ENCODE data around the gene CFAP44. TPM values are rescaled to one million over a fixed set of nuclear protein-coding genes. Genes with fewer than 3 reads are reported as not detected.
"Not testable (repeated sequence)": the region's sequence is repeated elsewhere in the genome, so short reads cannot be mapped to it uniquely, and the experiment has no call there.

Gene CFAP44
- total RNA-seq, 1 experiment from 2014 or later, result 0.74 TPM

DNA sequence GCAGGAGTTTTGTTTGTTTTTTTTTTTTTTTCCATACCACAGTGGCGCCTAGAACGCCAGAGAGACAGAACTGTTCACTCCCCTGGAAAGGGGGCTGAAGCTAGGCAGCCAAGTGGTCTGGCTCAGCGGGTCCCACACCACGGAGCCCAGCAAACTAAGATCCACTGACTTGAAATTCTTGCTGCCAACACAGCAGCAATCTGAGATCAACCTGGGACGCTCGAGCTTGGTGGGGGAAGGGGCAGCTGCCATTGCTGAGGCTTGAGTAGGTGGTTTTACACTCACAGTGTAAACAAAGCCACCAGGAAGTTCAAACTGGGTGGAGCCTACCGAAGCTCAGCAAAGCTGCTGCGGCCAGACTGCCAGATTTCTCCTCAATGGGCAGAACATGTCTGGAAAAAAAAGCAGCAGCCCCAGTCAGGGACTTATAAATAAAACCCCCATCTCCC, 43.9 kb upstream of the CFAP44 start:
- ATAC-seq, result no peak
- H3K27me3 ChIP-seq (ENCODE audit: control insufficient read depth, insufficient read depth, low read length), result no peaks in the 10 kb centered on the region
- H3K9me3 ChIP-seq (ENCODE audit: control insufficient read depth, insufficient read depth, low read depth, low read length), result no peaks in the 10 kb centered on the region
- no peaks in the 10 kb centered on the region for H3K4me1 ChIP-seq (ENCODE audit: control insufficient read depth, insufficient read depth, low read length)
- intact Hi-C loops (cut with micrococcal nuclease; ENCODE audit: unreplicated experiment) (no loop called here), in situ Hi-C loops (cut with HindIII; ENCODE audit: low pct_unique_long_range_greater_than_20kb, low sequenced_read_pairs) (no loop called here)
- TF ChIP-seq TCF7L2 (IDR thresholded peaks at IDR 0.05; ENCODE audit: low read depth, low read length) (no peak), CTCF (IDR thresholded peaks at IDR 0.05) (no peak), POLR2AphosphoS5 (IDR thresholded peaks at IDR 0.05; ENCODE audit: low read depth, low read length) (no peak), SIN3A (IDR thresholded peaks at IDR 0.05; ENCODE audit: borderline replicate concordance, insufficient read depth, low read depth, low read length) (no peak)
- TF ChIP-seq, protein P1, sequence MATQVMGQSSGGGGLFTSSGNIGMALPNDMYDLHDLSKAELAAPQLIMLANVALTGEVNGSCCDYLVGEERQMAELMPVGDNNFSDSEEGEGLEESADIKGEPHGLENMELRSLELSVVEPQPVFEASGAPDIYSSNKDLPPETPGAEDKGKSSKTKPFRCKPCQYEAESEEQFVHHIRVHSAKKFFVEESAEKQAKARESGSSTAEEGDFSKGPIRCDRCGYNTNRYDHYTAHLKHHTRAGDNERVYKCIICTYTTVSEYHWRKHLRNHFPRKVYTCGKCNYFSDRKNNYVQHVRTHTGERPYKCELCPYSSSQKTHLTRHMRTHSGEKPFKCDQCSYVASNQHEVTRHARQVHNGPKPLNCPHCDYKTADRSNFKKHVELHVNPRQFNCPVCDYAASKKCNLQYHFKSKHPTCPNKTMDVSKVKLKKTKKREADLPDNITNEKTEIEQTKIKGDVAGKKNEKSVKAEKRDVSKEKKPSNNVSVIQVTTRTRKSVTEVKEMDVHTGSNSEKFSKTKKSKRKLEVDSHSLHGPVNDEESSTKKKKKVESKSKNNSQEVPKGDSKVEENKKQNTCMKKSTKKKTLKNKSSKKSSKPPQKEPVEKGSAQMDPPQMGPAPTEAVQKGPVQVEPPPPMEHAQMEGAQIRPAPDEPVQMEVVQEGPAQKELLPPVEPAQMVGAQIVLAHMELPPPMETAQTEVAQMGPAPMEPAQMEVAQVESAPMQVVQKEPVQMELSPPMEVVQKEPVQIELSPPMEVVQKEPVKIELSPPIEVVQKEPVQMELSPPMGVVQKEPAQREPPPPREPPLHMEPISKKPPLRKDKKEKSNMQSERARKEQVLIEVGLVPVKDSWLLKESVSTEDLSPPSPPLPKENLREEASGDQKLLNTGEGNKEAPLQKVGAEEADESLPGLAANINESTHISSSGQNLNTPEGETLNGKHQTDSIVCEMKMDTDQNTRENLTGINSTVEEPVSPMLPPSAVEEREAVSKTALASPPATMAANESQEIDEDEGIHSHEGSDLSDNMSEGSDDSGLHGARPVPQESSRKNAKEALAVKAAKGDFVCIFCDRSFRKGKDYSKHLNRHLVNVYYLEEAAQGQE (IDR thresholded peaks at IDR 0.05; ENCODE audit: insufficient read depth in 1 of 2, low read depth in 2 of 2, low read length in 1 of 2), result no peak
- DNase-seq (ENCODE audit: low read depth, low spot score), result no peak
- H3K4me3 ChIP-seq (ENCODE audit: low read depth in 2 of 2, low read length in 2 of 2), result no peak overlapping the region
- H3K36me3 ChIP-seq (ENCODE audit: control insufficient read depth, insufficient read depth, low read length), result no peaks in the 10 kb centered on the region
- ChIA-PET CTCF (no interaction called here), POLR2A (no interaction called here)
- no TSS peak for BruUV-seq (replicated peaks)
- H3K27ac ChIP-seq (ENCODE audit: low read length), result no peak overlapping the region

- CTCF ChIA-PET, result no interaction called here
- POLR2A ChIA-PET, result no interaction called here
- BruUV-seq (replicated peaks), result no TSS peak
Measured at GRCh38 chr3:113468539-113468938, 27.2 kb upstream of the CFAP44 start.

DNA sequence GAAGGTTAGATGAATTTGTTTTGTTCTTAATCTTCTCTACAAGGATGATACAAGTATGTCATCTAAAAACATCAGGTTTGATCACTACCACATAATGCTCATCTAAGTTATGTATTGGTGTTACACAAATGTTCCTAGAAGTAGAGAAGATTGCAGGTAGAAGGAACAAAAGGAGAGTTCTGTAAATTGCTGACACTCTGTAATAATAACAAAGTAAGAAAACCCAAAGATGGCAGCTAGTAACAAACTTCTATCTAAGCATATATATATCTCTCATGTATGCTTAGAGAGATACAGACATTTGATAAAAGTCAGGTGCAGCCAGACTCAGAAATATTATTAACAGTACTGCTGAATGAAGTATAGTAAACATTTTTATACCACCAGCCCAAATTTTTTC, 20.2 kb upstream of the CFAP44 start:
- H3K4me1 ChIP-seq (ENCODE audit: control insufficient read depth, insufficient read depth, low read length), result no peaks in the 10 kb centered on the region
- H3K9me3 ChIP-seq (ENCODE audit: control insufficient read depth, insufficient read depth, low read depth, low read length), result no peaks in the 10 kb centered on the region
- H3K27ac ChIP-seq (ENCODE audit: low read length), result no peak overlapping the region
- intact Hi-C loops (cut with micrococcal nuclease; ENCODE audit: unreplicated experiment), result no loop called here
- no peaks in the 10 kb centered on the region for H3K36me3 ChIP-seq (ENCODE audit: control insufficient read depth, insufficient read depth, low read length)
- no peak overlapping the region for H3K4me3 ChIP-seq (ENCODE audit: low read depth in 2 of 2, low read length in 2 of 2)
- H3K27me3 ChIP-seq (ENCODE audit: control insufficient read depth, insufficient read depth, low read length), result no peaks in the 10 kb centered on the region
- in situ Hi-C loops (cut with HindIII; ENCODE audit: low pct_unique_long_range_greater_than_20kb, low sequenced_read_pairs), result no loop called here
- ChIA-PET CTCF (no interaction called here), POLR2A (no interaction called here)
- BruUV-seq (replicated peaks), result no TSS peak
- no peak for ATAC-seq
- TF ChIP-seq CTCF (IDR thresholded peaks at IDR 0.05) (no peak), TCF7L2 (IDR thresholded peaks at IDR 0.05; ENCODE audit: low read depth, low read length) (no peak), POLR2AphosphoS5 (IDR thresholded peaks at IDR 0.05; ENCODE audit: low read depth, low read length) (no peak), SIN3A (IDR thresholded peaks at IDR 0.05; ENCODE audit: borderline replicate concordance, insufficient read depth, low read depth, low read length) (no peak)
- TF ChIP-seq, protein P1 (IDR thresholded peaks at IDR 0.05; ENCODE audit: insufficient read depth in 1 of 2, low read depth in 2 of 2, low read length in 1 of 2), result no peak
- DNase-seq (ENCODE audit: low read depth, low spot score), result no peak

More at GRCh38 chr3:113468539-113468938, 27.2 kb upstream of the CFAP44 start:
- DNase-seq (ENCODE audit: low read depth, low spot score) (no peak), ATAC-seq (no peak)
- no peaks in the 10 kb centered on the region for H3K36me3 ChIP-seq (ENCODE audit: control insufficient read depth, insufficient read depth, low read length)
- no peak overlapping the region for H3K27ac ChIP-seq (ENCODE audit: low read length)
- H3K4me1 ChIP-seq (ENCODE audit: control insufficient read depth, insufficient read depth, low read length), result no peaks in the 10 kb centered on the region
- no peak overlapping the region for H3K4me3 ChIP-seq (ENCODE audit: low read depth in 2 of 2, low read length in 2 of 2)
- in situ Hi-C loops (cut with HindIII; ENCODE audit: low pct_unique_long_range_greater_than_20kb, low sequenced_read_pairs) (no loop called here), intact Hi-C loops (cut with micrococcal nuclease; ENCODE audit: unreplicated experiment) (no loop called here)
- H3K27me3 ChIP-seq (ENCODE audit: control insufficient read depth, insufficient read depth, low read length), result no peaks in the 10 kb centered on the region
- H3K9me3 ChIP-seq (ENCODE audit: control insufficient read depth, insufficient read depth, low read depth, low read length), result no peaks in the 10 kb centered on the region
- no peak for TF ChIP-seq SIN3A (IDR thresholded peaks at IDR 0.05; ENCODE audit: borderline replicate concordance, insufficient read depth, low read depth, low read length)

DNA sequence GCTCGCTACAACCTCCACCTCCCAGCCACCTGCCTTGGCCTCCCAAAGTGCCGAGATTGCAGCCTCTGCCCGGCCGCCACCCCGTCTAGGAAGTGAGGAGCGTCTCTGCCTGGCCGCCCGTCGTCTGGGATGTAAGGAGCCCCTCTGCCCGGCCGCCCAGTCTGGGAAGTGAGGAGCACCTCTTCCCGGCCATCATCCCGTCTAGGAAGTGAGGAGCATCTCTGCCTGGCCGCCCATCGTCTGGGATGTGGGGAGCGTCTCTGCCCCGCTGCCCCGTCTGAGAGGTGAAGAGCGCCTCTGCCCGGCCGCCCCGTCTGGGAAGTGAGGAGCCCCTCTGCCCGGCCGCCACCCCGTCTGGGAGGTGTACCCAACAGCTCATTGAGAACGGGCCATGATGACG, 17.3 kb upstream of the CFAP44 start:
- BruUV-seq (replicated peaks); intact Hi-C loops (cut with micrococcal nuclease; ENCODE audit: unreplicated experiment); CTCF ChIA-PET; ATAC-seq; H3K36me3 ChIP-seq (ENCODE audit: control insufficient read depth, insufficient read depth, low read length); H3K27me3 ChIP-seq (ENCODE audit: control insufficient read depth, insufficient read depth, low read length); POLR2A ChIA-PET; H3K27ac ChIP-seq (ENCODE audit: low read length); H3K4me1 ChIP-seq (ENCODE audit: control insufficient read depth, insufficient read depth, low read length); in situ Hi-C loops (cut with HindIII; ENCODE audit: low pct_unique_long_range_greater_than_20kb, low sequenced_read_pairs); DNase-seq (ENCODE audit: low read depth, low spot score); H3K9me3 ChIP-seq (ENCODE audit: control insufficient read depth, insufficient read depth, low read depth, low read length); H3K4me3 ChIP-seq (ENCODE audit: low read depth in 2 of 2, low read length in 2 of 2): not testable (repeated sequence)
